ENCODE measurements around the gene EZR.

EZR gene

GRCh38 chr6:158772851-158773371 is 46.3 kb downstream of the EZR start:
- no peak for DNase-seq

GRCh38 chr6:158772172-158772571 is 47.0 kb downstream of the EZR start:
- no peak for DNase-seq

- no peak for DNase-seq
Observed at GRCh38 chr6:158771399-158772152, 47.6 kb downstream of the EZR start.

- DNase-seq = no peak
Observed at GRCh38 chr6:158770533-158771330, 48.4 kb downstream of the EZR start.

- no peak for DNase-seq
Observed at GRCh38 chr6:158769771-158770432, 49.3 kb downstream of the EZR start.

- DNase-seq = no peak
Observed at GRCh38 chr6:158769234-158769770, 49.9 kb downstream of the EZR start.

- no peak for DNase-seq
Observed at GRCh38 chr6:158768436-158768835, 50.7 kb downstream of the EZR start.

- no peak for DNase-seq
Observed at GRCh38 chr6:158767709-158768108, 51.5 kb downstream of the EZR start.

GRCh38 chr6:158766621-158767455 is 52.3 kb downstream of the EZR start:
- no peak for DNase-seq

GRCh38 chr6:158765499-158766068 is 53.6 kb downstream of the EZR start:
- DNase-seq = no peak

- no peak for DNase-seq
Observed at GRCh38 chr6:158764926-158765325, 54.2 kb downstream of the EZR start.

GRCh38 chr6:158764183-158764849 is 54.9 kb downstream of the EZR start:
- no peak for DNase-seq

GRCh38 chr6:158763434-158764182 is 55.6 kb downstream of the EZR start:
- DNase-seq = no peak

GRCh38 chr6:158762787-158763433 is 56.3 kb downstream of the EZR start:
- no peak for DNase-seq

GRCh38 chr6:158761746-158762145 is 57.4 kb downstream of the EZR start:
- no peak for DNase-seq

- DNase-seq = no peak
Observed at GRCh38 chr6:158760618-158761250, 58.4 kb downstream of the EZR start.

- no peak for DNase-seq
Observed at GRCh38 chr6:158759966-158760617, 59.1 kb downstream of the EZR start.

- DNase-seq = no peak
Observed at GRCh38 chr6:158758941-158759479, 60.2 kb downstream of the EZR start.

- DNase-seq = no peak
Observed at GRCh38 chr6:158758451-158758860, 60.7 kb downstream of the EZR start.
